ENCODE results near the gene CCDC149.

GRCh38 chr4:24850674-24851073 lies 62.2 kb downstream of the CCDC149 start:
- no peak for TF ChIP-seq CTCF (IDR thresholded peaks at IDR 0.05; ENCODE audit: low read length)
- no peak for TF ChIP-seq EZH2 (IDR thresholded peaks at IDR 0.05; ENCODE audit: borderline replicate concordance, low read length)
